Measurements from ENCODE around the gene OPN1LW.

The OPN1LW gene

DNA sequence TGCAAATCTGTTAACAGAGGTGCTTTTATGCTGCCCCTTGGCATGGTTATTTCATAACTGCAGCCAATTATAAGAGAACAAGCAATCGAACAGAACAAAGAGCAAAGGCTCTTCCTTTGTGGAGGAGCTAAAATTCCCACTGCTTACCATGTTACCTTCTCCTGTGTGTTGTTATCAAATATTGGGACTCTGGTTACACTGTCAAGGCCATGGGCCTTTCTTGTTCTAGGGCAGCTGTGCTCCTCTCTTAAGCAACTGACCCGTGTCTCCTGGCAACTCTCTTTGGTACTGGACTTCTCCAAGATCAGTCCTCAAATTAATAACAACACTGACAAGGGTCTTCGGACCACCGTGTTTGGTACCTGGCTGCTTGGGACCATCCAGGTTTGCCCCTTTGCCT lies 12.1 kb upstream of the OPN1LW start:
- in situ Hi-C loops (cut with MboI; ENCODE audit: low pct_unique_long_range_greater_than_20kb, low sequenced_read_pairs, unreplicated experiment): no loop called here
- no peak for DNase-seq (ENCODE audit: low spot score)
- no peak for TF ChIP-seq CTCF (IDR thresholded peaks at IDR 0.05; ENCODE audit: extremely low read depth, insufficient read depth, missing control alignments)

GRCh38 chrX:154132366-154132765 lies 11.7 kb upstream of the OPN1LW start:
- no peak for DNase-seq (ENCODE audit: low spot score)
- in situ Hi-C loops (cut with MboI; ENCODE audit: low pct_unique_long_range_greater_than_20kb, low sequenced_read_pairs, unreplicated experiment): no loop called here
- TF ChIP-seq CTCF (IDR thresholded peaks at IDR 0.05; ENCODE audit: extremely low read depth, insufficient read depth, missing control alignments): no peak

DNA sequence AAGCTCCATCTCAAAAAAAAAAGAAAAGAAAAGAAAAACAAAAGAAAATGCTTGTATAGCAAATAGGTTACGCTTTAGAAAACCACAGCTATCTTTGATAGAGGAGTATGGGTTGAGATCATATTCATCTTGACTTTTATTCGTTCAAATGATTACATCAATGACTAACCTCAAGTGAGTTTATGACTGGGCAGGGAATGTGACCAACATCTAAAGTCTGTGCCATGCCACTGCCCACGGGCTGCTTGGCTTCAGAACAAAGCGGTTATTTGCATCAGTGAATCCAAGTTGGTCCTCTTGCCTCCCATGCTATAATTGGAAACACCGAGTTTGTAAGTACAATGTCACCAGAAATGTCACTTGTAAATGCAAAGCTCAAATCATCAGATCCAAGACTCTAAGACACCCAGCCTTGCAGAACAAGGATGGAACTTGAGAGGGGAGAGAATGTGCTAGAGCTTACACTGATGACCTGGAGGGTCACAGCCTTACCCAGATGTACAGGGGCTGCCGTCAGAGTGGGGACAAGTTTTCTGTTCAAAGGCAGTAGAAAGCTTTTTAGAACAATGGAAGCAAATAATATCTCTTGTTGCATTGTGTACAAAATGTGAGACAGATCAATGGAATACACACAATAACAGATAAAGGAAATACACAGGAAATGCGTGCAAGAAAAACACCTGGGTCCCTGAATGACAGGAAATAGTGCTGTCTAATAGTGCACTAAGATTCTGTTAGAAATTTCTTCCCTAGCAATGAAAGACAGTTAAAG lies 8.4 kb upstream of the OPN1LW start:
- no peak for DNase-seq (ENCODE audit: low spot score)
- in situ Hi-C loops (cut with MboI; ENCODE audit: low pct_unique_long_range_greater_than_20kb, low sequenced_read_pairs, unreplicated experiment): no loop called here
- TF ChIP-seq CTCF (IDR thresholded peaks at IDR 0.05; ENCODE audit: extremely low read depth, insufficient read depth, missing control alignments): no peak

DNA sequence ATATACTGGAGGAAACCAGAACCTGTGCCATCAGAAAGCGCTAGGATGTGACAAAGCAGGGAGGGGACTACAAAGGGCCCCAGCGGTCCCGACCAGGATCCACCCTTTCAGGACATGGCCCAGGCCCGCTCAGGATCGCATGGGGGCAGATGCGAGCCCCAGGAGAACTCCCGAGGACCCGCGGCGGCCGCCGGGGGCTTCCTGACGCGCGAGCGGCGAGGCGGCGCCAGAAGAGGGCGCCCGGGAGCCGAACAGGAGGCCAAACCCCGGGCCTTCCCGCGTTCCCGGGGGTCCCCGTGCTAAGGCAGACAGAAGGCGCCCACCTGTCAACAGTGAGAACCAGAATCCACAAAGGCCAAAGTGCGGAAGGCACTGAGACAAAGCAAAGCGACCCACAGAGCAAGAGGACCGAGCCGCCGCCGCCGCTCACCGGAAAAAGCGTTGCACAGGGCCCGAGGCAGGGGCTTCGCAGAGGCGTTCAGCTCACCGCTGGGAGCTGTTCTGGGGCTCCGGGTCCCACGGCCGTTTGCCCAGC lies 7.3 kb upstream of the OPN1LW start:
- peak; percentile 71 for TF ChIP-seq CTCF (IDR thresholded peaks at IDR 0.05; ENCODE audit: extremely low read depth, insufficient read depth, missing control alignments)
- in situ Hi-C loops (cut with MboI; ENCODE audit: low pct_unique_long_range_greater_than_20kb, low sequenced_read_pairs, unreplicated experiment): no loop called here
- DNase-seq (ENCODE audit: low spot score): peak; percentile 75

- no peak for DNase-seq (ENCODE audit: low spot score)
- in situ Hi-C loops (cut with MboI; ENCODE audit: low pct_unique_long_range_greater_than_20kb, low sequenced_read_pairs, unreplicated experiment): no loop called here
- no peak for TF ChIP-seq CTCF (IDR thresholded peaks at IDR 0.05; ENCODE audit: extremely low read depth, insufficient read depth, missing control alignments)
These were observed 5.2 kb upstream of the OPN1LW start for GRCh38 chrX:154138857-154139256.

DNA sequence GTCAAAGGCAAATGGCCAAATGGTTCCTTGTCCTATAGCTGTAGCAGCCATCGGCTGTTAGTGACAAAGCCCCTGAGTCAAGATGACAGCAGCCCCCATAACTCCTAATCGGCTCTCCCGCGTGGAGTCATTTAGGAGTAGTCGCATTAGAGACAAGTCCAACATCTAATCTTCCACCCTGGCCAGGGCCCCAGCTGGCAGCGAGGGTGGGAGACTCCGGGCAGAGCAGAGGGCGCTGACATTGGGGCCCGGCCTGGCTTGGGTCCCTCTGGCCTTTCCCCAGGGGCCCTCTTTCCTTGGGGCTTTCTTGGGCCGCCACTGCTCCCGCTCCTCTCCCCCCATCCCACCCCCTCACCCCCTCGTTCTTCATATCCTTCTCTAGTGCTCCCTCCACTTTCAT lies 3.8 kb upstream of the OPN1LW start:
- in situ Hi-C loops (cut with MboI; ENCODE audit: low pct_unique_long_range_greater_than_20kb, low sequenced_read_pairs, unreplicated experiment): no loop called here
- DNase-seq (ENCODE audit: low spot score): no peak
- no peak for TF ChIP-seq CTCF (IDR thresholded peaks at IDR 0.05; ENCODE audit: extremely low read depth, insufficient read depth, missing control alignments)
